Trophoblast cell (in vitro differentiated cells and primary cell): ENCODE measurements around the gene PELO.

Experiments used
- DNase-seq, 2 donors: peaks; one replicate each; pipeline ENCODE4 v3.0.0-alpha.2; 2016
- H2AFZ ChIP-seq: 2 replicates; pipeline ENCODE4 v1.6.1; 2013; ENCODE audit warnings: low read length, moderate library complexity, mild to moderate bottlenecking; ENCODE audit not compliant: insufficient read depth, poor library complexity
- H2AK5ac ChIP-seq: 2 replicates; pipeline ENCODE4 v1.6.1; 2013; ENCODE audit warnings: mild to moderate bottlenecking, low read length
- H2BK120ac ChIP-seq: 2 replicates; pipeline ENCODE4 v1.6.1; 2013; ENCODE audit warnings: low read length, mild to moderate bottlenecking, moderate library complexity; ENCODE audit not compliant: insufficient read depth, poor library complexity
- H2BK12ac ChIP-seq: 2 replicates; pipeline ENCODE4 v1.6.1; 2013; ENCODE audit warnings: mild to moderate bottlenecking, low read length, moderate library complexity
- H2BK5ac ChIP-seq: 2 replicates; pipeline ENCODE4 v1.6.1; 2013; ENCODE audit warnings: low read length, low read depth, moderate library complexity, mild to moderate bottlenecking; ENCODE audit not compliant: poor library complexity
- H3K14ac ChIP-seq: 2 replicates; pipeline ENCODE4 v1.6.1; 2013; ENCODE audit warnings: mild to moderate bottlenecking, low read length
- H3K18ac ChIP-seq: 2 replicates; pipeline ENCODE4 v1.6.1; 2013; ENCODE audit warnings: mild to moderate bottlenecking, low read length
- H3K23ac ChIP-seq: 2 replicates; pipeline ENCODE4 v1.6.1; 2013; ENCODE audit warnings: low read length
- H3K27ac ChIP-seq: 2 replicates; pipeline ENCODE4 v1.5.1; 2013; ENCODE audit warnings: low read depth, mild to moderate bottlenecking, inconsistent platforms, low read length, moderate library complexity
- H3K27me3 ChIP-seq: 2 replicates; pipeline ENCODE4 v1.6.1; 2013; ENCODE audit warnings: inconsistent platforms, mild to moderate bottlenecking, low read length, moderate library complexity; ENCODE audit not compliant: insufficient read depth
- H3K36me3 ChIP-seq, 2 experiments: 1 replicate in 1 of 2; 2 replicates in 1 of 2; pipeline ENCODE4 v1.6.1; 2013; ENCODE audit warnings: low read length in 2 of 2, mild to moderate bottlenecking in 2 of 2, moderate library complexity in 1 of 2; ENCODE audit not compliant: insufficient read depth in 2 of 2, control insufficient read depth in 1 of 2
- H3K4ac ChIP-seq: 2 replicates; pipeline ENCODE4 v1.6.1; 2013; ENCODE audit warnings: low read depth, mild to moderate bottlenecking, low read length, moderate library complexity
- H3K4me1 ChIP-seq, 2 experiments: 1 replicate in 1 of 2; 2 replicates in 1 of 2; pipeline ENCODE4 v1.6.1; 2013; ENCODE audit warnings: low read length in 2 of 2, mild to moderate bottlenecking in 2 of 2, moderate library complexity in 1 of 2; ENCODE audit not compliant: insufficient read depth in 2 of 2, control insufficient read depth in 1 of 2
- H3K4me2 ChIP-seq: 2 replicates; pipeline ENCODE4 v1.6.1; 2013; ENCODE audit warnings: inconsistent platforms, mild to moderate bottlenecking, low read length, moderate library complexity
- H3K4me3 ChIP-seq: 2 replicates; pipeline ENCODE4 v1.5.1; 2013; ENCODE audit warnings: mild to moderate bottlenecking, low read depth, low read length, inconsistent platforms
- H3K79me1 ChIP-seq: one replicate; pipeline ENCODE4 v1.6.1; 2013; ENCODE audit warnings: low read length
- H3K79me2 ChIP-seq: 2 replicates; pipeline ENCODE4 v1.6.1; 2013; ENCODE audit warnings: low read length, mild to moderate bottlenecking; ENCODE audit not compliant: control insufficient read depth, insufficient read depth, poor library complexity
- H3K9ac ChIP-seq: 2 replicates; pipeline ENCODE4 v1.6.1; 2013; ENCODE audit warnings: mild to moderate bottlenecking, low read length
- H3K9me3 ChIP-seq: 2 replicates; pipeline ENCODE4 v1.6.1; 2013; ENCODE audit warnings: low read depth, mild to moderate bottlenecking, control low read depth, inconsistent platforms, low read length; ENCODE audit not compliant: insufficient read depth
- H4K12ac ChIP-seq: 2 replicates; pipeline ENCODE4 v1.6.1; 2013; ENCODE audit warnings: low read depth, mild to moderate bottlenecking, low read length, moderate library complexity
- H4K8ac ChIP-seq: 2 replicates; pipeline ENCODE4 v1.6.1; 2013; ENCODE audit warnings: low read depth, mild to moderate bottlenecking, low read length, moderate library complexity
- H4K91ac ChIP-seq: one replicate; pipeline ENCODE4 v1.6.1; 2013; ENCODE audit warnings: low read depth, mild to moderate bottlenecking, low read length, moderate library complexity
- WGBS: extraction: QIAGEN DNeasy Blood & Tissue Kit; methylation state at CpG from one replicate; pipeline ENCODE4 v1.1.7; 2013; ENCODE audit warnings: missing lambda C conversion rate; ENCODE audit not compliant: insufficient read length, insufficient coverage; ENCODE audit errors: extremely low coverage; 5-methylcytosine and 5-hydroxymethylcytosine counted together

PELO gene

GRCh38 chr5:52794519-52794918 lies 6.8 kb downstream of the PELO start:
- H3K27me3 ChIP-seq, result no peaks in the 10 kb centered on the region
- no peak overlapping the region for H3K27ac ChIP-seq
- no peak overlapping the region for H3K14ac ChIP-seq
- H4K8ac ChIP-seq, result no peak overlapping the region
- no peak overlapping the region for H4K91ac ChIP-seq
- no peak overlapping the region for H2BK120ac ChIP-seq
- H4K12ac ChIP-seq, result no peak overlapping the region
- no peak overlapping the region for H3K18ac ChIP-seq
- H3K9me3 ChIP-seq, result no peaks in the 10 kb centered on the region
- H2AFZ ChIP-seq, result no peak overlapping the region
- no peak overlapping the region for H3K4me2 ChIP-seq
- H3K79me2 ChIP-seq, result no peaks in the 10 kb centered on the region
- no peak for DNase-seq
- no peak overlapping the region for H3K4ac ChIP-seq
- H2BK12ac ChIP-seq, result no peak overlapping the region
- no peak overlapping the region for H3K9ac ChIP-seq
- no peak overlapping the region for H2BK5ac ChIP-seq
- no peak overlapping the region for H2AK5ac ChIP-seq
- WGBS, result no CpG with 5 or more reads among the region's 1 CpG
- no peak overlapping the region for H3K4me3 ChIP-seq
- no peak overlapping the region for H3K23ac ChIP-seq
- H3K36me3 ChIP-seq, result no peaks in the 10 kb centered on the region
- H3K4me1 ChIP-seq, result peaks cover 3 to 4% of the 10 kb centered on the region in 2 experiments
- peaks cover 6% of the 10 kb centered on the region for H3K79me1 ChIP-seq

- H4K12ac ChIP-seq, result no peak overlapping the region
- H3K9me3 ChIP-seq, result no peaks in the 10 kb centered on the region
- H2AK5ac ChIP-seq, result no peak overlapping the region
- no peak overlapping the region for H2BK5ac ChIP-seq
- no peaks in the 10 kb centered on the region for H3K36me3 ChIP-seq
- H2BK12ac ChIP-seq, result no peak overlapping the region
- no peak overlapping the region for H3K14ac ChIP-seq
- no peak overlapping the region for H3K18ac ChIP-seq
- H3K4me1 ChIP-seq, result peaks cover 3 to 7% of the 10 kb centered on the region in 2 experiments
- H2AFZ ChIP-seq, result no peak overlapping the region
- no peak overlapping the region for H2BK120ac ChIP-seq
- peaks cover 5% of the 10 kb centered on the region for H3K79me2 ChIP-seq
- H4K91ac ChIP-seq, result no peak overlapping the region
- no peak for DNase-seq
- H3K9ac ChIP-seq, result no peak overlapping the region
- no peak overlapping the region for H3K23ac ChIP-seq
- H3K27ac ChIP-seq, result no peak overlapping the region
- H3K79me1 ChIP-seq, result peaks cover 17% of the 10 kb centered on the region
- H3K4me3 ChIP-seq, result no peak overlapping the region
- no peak overlapping the region for H3K4ac ChIP-seq
- H4K8ac ChIP-seq, result no peak overlapping the region
- H3K4me2 ChIP-seq, result no peak overlapping the region
- no peaks in the 10 kb centered on the region for H3K27me3 ChIP-seq
Observed at GRCh38 chr5:52796031-52796430, 8.3 kb downstream of the PELO start.

- Histone ChIP-seq H3K4ac (no peak overlapping the region), H3K23ac (no peak overlapping the region), H3K4me2 (no peak overlapping the region), H3K79me1 (peaks cover 17% of the 10 kb centered on the region), H2AK5ac (no peak overlapping the region), H2BK5ac (no peak overlapping the region), H3K27me3 (no peaks in the 10 kb centered on the region), H3K14ac (no peak overlapping the region), H3K4me3 (no peak overlapping the region), H4K12ac (no peak overlapping the region), H3K4me1 (peaks cover 3 to 11% of the 10 kb centered on the region in 2 experiments), H2BK12ac (no peak overlapping the region), H3K9me3 (no peaks in the 10 kb centered on the region), H2AFZ (no peak overlapping the region), H4K8ac (no peak overlapping the region), H3K27ac (no peak overlapping the region), H3K36me3 (peaks cover 3% of the 10 kb centered on the region in 2 experiments), H2BK120ac (no peak overlapping the region), H3K9ac (no peak overlapping the region), H4K91ac (no peak overlapping the region), H3K18ac (no peak overlapping the region), H3K79me2 (peaks cover 9% of the 10 kb centered on the region)
- WGBS, result no CpG with 5 or more reads among the region's 2 CpGs
- no peak for DNase-seq
Observed at GRCh38 chr5:52796516-52797103, 8.9 kb downstream of the PELO start.

DNA sequence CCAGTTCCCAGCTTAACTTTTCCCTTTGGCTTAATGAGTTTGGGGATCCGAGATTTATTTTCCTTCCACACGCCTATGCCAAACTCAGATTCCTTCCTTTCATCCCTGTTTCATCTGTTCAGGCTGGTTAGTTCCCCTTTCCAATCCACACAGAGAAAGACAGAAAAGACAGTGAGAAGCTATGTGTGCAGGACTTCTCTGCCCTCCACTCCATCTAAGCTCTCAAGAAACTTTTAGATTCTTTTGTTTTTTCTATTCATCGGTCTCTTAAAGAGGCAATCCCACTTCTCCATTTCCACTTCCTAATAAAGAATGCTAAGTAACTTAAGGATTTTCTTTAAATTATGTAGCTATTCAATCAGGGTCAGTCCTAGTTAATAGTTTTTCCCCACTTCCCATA lies 11.2 kb downstream of the PELO start:
- peaks cover 17% of the 10 kb centered on the region for H3K79me1 ChIP-seq
- H3K36me3 ChIP-seq, result peaks cover 3 to 4% of the 10 kb centered on the region in 2 experiments
- H2BK5ac ChIP-seq, result peak overlapping the region; percentile 66
- no peak overlapping the region for H4K91ac ChIP-seq
- H2BK120ac ChIP-seq, result no peak overlapping the region
- H2AK5ac ChIP-seq, result no peak overlapping the region
- H3K79me2 ChIP-seq, result peaks cover 9% of the 10 kb centered on the region
- peak overlapping the region; percentile 68 for H3K4me3 ChIP-seq
- no peak overlapping the region for H4K12ac ChIP-seq
- H4K8ac ChIP-seq, result peak overlapping the region; percentile 15
- H3K9me3 ChIP-seq, result no peaks in the 10 kb centered on the region
- H2AFZ ChIP-seq, result no peak overlapping the region
- H3K27ac ChIP-seq, result peak overlapping the region; percentile 82
- no peaks in the 10 kb centered on the region for H3K27me3 ChIP-seq
- DNase-seq, result no peak
- H3K14ac ChIP-seq, result no peak overlapping the region
- H3K18ac ChIP-seq, result no peak overlapping the region
- peak overlapping the region; percentile 90 for H3K4me2 ChIP-seq
- H2BK12ac ChIP-seq, result peak overlapping the region; percentile 48
- no CpG with 5 or more reads among the region's 3 CpGs for WGBS
- peak overlapping the region; percentile 72 for H3K9ac ChIP-seq
- H3K4ac ChIP-seq, result no peak overlapping the region
- peaks cover 3 to 11% of the 10 kb centered on the region in 2 experiments for H3K4me1 ChIP-seq
- no peak overlapping the region for H3K23ac ChIP-seq
